NCI-H69 (cell line): ENCODE data around the gene RALGPS1.
"Not testable (repeated sequence)": the region's sequence is repeated elsewhere in the genome, so short reads cannot be mapped to it uniquely, and the experiment has no call there.

Experiments used
- DNase-seq: peaks from one replicate; lab custom pipeline; 2025; lab: John Stamatoyannopoulos, UW

The RALGPS1 gene

DNA sequence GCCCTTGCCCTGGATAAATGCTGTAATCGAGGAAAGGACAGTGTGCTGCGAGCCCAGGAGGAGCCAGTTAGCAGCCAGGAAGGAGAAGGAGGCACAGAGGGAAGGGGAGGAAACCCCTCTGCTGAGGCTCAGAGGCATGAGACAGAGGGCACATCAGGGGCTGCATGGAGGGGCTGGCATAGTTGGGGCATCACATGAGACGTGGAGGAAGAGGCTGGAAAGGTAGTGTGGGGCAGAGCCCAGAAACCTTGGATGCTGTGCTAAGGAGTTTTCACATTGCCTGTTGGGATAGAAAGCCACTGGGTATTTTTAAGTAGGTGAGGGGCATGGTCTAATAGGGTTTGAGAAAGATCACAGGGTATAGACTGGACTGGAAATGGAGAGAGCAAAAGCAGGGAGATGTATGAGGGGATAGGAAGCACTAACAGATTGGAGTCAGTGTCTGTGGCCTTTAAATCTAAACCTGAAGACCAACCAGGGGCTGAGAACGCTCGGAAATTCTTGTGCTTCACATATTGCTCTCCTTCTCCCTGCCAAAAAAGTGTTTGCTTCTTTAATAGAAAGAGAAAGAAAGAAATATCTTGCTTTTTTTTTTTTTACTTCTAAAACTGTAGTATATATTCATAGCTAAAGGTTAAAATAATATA, 240.9 kb downstream of the RALGPS1 start:
- DNase-seq = no peak

GRCh38 chr9:127158786-127159324, 244.3 kb downstream of the RALGPS1 start:
- no peak for DNase-seq

DNA sequence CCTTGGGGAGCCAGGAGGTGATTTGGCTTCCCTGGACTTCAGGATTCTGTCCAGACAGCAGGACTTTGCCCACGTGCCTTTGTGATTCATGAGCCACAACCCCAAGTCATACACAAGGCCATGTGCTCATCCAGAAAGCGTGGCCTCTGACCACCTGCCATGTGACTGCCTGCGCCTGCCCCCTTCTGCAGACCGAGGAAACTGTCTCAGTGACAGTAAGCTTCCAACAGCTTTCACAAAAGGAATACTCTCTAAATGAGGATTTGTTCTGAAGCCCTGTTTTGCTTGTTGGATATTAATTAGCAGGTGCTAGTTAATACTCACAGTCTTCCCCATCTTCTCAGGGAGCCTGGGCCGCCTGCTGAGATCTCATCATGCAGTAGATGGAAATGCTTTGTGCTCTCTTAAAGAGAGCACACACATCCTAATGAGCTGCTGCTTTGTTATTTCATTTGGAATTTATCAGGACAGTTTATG, 244.8 kb downstream of the RALGPS1 start:
- DNase-seq = peak; percentile 90

GRCh38 chr9:127159949-127160610, 245.5 kb downstream of the RALGPS1 start:
- DNase-seq = no peak

DNA sequence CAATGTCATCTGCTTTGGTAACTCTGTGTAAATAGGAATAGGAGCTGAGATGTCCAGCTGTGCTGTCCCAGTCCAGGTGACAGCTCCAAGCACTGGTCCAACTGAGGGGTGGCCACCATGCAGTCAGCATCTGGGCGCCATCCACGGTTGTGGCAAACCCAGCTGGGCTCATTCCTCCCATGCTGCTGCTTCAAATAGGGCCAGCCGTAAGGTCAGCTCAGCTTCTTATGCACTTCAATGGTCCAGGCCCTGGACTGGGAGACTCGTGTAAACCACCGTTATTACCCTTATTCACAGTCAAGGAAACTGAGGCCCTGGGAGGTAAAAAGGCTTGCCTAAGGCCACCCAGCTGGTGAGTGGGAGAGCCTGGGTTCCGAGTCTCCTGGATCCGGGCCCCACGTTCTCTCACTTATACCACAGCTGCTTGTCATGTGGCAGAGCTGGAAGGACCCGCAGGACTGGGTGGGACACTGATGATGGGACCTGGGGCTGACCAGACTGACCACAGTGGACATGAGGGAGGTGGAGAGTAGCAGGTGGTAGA, 246.6 kb downstream of the RALGPS1 start:
- no peak for DNase-seq

DNA sequence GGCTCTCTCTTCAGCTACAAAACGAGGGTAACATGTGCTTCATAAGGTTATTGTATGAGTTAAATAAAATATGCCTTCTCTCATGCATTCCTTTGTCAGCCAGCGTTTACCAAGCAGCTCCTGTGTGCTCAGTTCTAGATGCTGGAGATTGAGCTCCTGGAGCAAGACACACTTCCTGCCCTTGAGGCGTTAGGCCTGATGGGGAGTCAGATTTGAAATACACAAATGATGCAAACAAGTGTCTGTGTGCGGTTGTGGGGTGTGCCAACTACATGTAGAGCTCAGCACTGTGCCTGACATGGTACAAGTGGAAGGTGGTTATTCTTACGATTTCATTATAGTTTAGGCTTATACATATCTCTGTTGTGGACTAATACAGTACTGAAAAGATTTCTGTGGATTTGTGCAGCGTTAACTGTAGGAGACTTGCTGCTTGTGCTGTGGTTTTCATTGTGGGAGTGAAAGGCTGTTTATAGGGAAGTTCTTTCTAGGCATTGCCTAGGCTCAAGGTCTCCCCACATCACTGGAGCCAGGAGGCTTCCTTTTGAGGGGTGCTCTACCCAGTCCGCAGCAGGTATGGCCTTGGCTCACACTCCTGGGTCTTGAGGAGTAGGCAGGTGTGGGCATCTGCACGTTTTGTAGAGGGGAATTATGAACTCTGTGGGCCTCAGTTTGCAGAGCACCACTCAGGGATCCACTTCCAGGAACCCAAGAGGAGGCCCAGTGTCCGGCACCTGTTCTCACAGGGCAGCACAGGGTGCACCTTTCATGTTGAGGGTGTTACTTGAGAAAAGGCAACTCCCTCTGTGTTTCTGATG, 247.7 kb downstream of the RALGPS1 start:
- DNase-seq = peak; percentile 65

DNA sequence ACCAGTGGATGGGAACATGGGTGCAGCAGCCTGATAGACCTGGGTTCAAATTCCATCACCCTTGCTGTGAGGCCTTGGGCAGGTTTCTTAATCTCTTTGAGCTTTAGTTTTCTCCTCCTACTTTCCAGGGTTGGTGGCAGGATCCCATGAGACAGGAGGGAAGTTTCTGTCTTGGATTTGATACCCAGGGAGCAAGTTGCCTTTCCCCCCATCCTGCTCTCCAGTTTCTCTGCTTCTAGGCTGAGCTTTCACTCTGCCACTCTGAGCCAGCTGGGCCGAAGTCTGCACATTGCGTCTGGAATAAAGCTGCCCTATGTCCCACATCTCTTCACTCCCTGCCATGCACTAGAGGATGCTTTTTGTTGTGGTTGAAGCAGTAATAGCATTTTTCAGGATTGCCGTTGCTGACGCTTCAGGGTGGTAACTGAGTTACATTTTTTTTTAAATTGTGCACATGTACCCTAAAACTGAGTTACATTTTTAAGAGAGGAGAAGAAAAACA, 248.3 kb downstream of the RALGPS1 start:
- no peak for DNase-seq

- DNase-seq = peak; percentile 70
Measured at GRCh38 chr9:127163409-127163808, 248.8 kb downstream of the RALGPS1 start.

- DNase-seq = peak; percentile 42
Measured at GRCh38 chr9:127165116-127165515, 250.5 kb downstream of the RALGPS1 start.

GRCh38 chr9:127166111-127166510, 251.5 kb downstream of the RALGPS1 start:
- DNase-seq = no peak

- peak; percentile 88 for DNase-seq
Measured at GRCh38 chr9:127166651-127167524, 252.3 kb downstream of the RALGPS1 start.

- DNase-seq = no peak
Measured at GRCh38 chr9:127167560-127168326, 253.2 kb downstream of the RALGPS1 start.

- no peak for DNase-seq
Measured at GRCh38 chr9:127168756-127169574, 254.4 kb downstream of the RALGPS1 start.

DNA sequence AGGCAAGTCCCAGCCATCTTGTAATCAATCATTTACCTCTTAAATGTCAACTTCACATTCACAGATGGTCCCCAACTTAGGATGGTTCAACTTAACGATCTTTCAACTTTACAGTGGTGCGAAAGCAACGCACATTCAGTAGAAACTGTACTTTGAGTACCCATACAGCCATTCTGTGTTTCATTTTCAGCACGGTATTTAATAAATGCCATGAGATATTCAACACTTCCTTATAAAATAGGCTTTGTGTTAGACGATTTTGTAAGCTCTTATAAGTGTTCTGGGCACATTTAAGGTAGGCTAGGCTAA, 254.9 kb downstream of the RALGPS1 start:
- DNase-seq = no peak

DNA sequence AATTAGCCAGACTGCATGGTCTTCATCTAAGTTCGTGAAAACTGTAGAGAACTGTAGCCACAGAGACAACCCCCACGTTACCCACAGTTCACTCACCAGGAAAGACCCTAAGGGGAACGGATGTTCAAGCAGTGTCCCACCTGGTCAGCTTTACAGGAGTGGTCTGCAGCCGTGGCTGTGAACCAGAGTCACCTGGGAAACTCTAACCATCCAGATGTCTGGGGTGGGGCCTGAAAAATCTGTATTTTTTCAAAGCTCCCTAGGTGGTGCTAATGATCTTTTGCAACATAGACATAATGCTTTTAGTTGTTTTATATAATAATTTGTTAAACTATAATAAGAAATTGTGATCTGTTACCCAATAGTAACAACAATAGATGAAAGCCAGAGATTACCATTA, 255.5 kb downstream of the RALGPS1 start:
- no peak for DNase-seq

DNA sequence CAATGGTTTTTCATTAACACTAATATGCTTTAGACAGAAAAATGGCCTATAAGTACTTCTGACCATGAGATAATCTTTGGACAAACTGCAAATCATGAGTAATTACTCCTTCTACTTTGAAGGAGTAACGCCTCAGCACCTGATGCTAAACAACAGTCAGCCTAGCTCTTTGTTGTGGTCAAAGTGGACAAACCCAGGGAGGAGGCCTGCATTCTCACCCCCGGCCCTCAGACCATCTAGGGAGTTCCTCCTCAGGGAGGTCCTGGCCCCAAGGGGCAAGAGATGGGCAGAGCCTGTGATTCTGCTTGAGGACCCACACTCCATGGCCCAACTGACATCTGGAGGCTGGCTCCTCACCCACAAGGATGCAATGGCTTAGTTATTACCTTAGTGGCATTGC, 256.1 kb downstream of the RALGPS1 start:
- DNase-seq = no peak

DNA sequence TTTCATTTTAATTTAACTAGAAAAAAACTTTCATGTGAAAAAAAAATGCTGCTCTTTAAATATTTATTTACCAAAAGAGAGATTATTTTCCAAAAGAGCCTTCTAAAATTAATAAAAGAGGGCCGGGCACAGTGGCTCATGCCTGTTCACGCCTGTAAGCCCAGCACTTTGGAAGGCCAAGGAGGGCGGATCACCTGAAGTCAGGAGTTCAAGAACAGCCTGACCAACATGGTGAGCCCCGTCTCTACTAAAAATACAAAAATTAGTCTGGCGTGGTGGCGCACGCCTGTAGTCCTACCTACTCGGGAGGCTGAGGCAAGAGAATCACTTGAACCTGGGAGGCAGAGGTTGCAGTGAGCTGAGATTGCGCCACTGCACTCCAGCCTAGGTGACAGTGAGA, 256.8 kb downstream of the RALGPS1 start:
- DNase-seq = not testable (repeated sequence)

DNA sequence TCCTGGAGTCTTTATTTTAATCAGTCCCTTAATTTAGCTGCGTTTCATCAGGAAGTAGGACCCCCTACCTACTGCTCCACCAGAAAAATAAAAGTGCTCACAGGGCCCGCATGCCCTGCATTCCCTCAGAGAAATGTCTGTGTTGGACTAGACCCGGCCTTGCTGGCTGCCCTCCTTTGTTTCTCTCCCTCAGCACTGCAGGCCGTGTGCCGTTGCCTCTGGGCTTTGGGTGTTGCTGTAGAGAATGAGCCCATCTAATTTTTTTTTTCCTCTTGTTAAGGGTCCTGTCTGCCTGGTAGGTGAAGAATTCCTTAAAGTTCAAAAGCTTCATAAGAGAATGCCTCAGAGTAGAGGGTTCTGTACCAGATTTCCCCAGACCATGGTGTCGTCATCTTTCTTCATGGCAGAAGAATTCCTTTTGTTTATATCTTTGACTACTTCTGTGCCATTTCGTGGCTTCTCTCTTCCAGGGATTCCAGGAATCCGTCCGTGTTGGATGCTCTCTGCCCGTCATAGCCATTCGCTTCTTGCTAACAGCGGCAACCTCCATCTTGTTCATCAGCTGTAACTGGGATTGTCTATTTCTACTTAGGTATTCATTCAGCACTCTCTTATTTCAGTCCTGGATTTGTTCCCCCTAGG, 257.6 kb downstream of the RALGPS1 start:
- DNase-seq = no peak

- no peak for DNase-seq
Measured at GRCh38 chr9:127173063-127173462, 258.5 kb downstream of the RALGPS1 start.
